Hepatocyte (in vitro differentiated cells): Measurements from ENCODE around the gene ST6GAL1.

Experiments
- EZH2phosphoT487 ChIP-seq: fragments of 200-600 bp; sonication (generic); IDR thresholded peaks from one replicate; pipeline ENCODE4 v1.6.1; 2018; ENCODE audit warnings: antibody characterized with exemption, mild to moderate bottlenecking, low read depth, moderate library complexity; ENCODE audit not compliant: unreplicated experiment, severe bottlenecking
- TF ChIP-seq, protein P1 (sequence below): fragments of 200-600 bp; sonication (generic); IDR thresholded peaks from 2 replicates; pipeline ENCODE4 v1.5.1; 2016; ENCODE audit warnings: antibody characterized with exemption, mild to moderate bottlenecking; ENCODE audit not compliant: poor library complexity

DNA sequence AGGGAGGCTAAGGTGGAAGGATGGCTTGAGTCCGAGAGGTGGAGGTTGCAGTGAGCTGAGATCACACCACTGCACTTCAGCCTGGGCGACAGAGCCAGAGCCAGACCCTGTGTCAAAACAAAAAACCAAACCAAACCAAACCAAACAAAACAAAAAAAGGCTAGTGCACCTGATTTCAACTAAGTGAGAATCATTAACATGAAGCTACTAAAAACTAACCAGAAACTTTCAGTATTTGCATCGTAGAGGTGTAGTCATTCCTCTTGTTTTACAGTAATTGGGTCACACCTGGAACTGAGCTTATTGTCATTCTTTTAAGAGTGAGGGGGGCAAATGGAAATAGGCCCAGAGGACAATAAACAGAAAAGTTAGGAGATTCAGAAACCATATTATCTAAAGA, 58.5 kb downstream of the ST6GAL1 start:
- TF ChIP-seq EZH2phosphoT487: no peak
- TF ChIP-seq, protein P1, sequence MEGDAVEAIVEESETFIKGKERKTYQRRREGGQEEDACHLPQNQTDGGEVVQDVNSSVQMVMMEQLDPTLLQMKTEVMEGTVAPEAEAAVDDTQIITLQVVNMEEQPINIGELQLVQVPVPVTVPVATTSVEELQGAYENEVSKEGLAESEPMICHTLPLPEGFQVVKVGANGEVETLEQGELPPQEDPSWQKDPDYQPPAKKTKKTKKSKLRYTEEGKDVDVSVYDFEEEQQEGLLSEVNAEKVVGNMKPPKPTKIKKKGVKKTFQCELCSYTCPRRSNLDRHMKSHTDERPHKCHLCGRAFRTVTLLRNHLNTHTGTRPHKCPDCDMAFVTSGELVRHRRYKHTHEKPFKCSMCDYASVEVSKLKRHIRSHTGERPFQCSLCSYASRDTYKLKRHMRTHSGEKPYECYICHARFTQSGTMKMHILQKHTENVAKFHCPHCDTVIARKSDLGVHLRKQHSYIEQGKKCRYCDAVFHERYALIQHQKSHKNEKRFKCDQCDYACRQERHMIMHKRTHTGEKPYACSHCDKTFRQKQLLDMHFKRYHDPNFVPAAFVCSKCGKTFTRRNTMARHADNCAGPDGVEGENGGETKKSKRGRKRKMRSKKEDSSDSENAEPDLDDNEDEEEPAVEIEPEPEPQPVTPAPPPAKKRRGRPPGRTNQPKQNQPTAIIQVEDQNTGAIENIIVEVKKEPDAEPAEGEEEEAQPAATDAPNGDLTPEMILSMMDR: no peak
